ENCODE results near the gene NEURL4. TPM values are rescaled to one million over a fixed set of nuclear protein-coding genes. Genes with fewer than 3 reads are reported as not detected.
"Not testable (repeated sequence)": the region's sequence is repeated elsewhere in the genome, so short reads cannot be mapped to it uniquely, and the experiment has no call there.

Gene NEURL4
- total and polyA plus RNA-seq, 7 donors = 20.7 to 53.8 (median 26.8) TPM

GRCh38 chr17:7367918-7368598 is 38.9 kb upstream of the NEURL4 start:
- no peak overlapping the region for H3K27ac ChIP-seq
- H3K27me3 ChIP-seq (ENCODE audit: insufficient read depth in 3 of 3, low read length in 2 of 3) = peaks cover 0 to 3% (median 0%) of the 10 kb centered on the region in 3 donors
- 69 to 76% (median 75%) methylated on average over 13 of the region's 13 CpGs for WGBS, 3 donors
- H3K36me3 ChIP-seq (ENCODE audit: insufficient read depth in 1 of 2, low read depth in 1 of 2) = no peaks in the 10 kb centered on the region
- H3K4me1 ChIP-seq = no peaks in the 10 kb centered on the region
- DNase-seq = no peak
- no peak for TF ChIP-seq CTCF (IDR thresholded peaks at IDR 0.05)
- intact Hi-C loops (cut with DNase I) = loop anchor here in 1 of 2 donors (5.0 kb wide), 1 partner anchor 64 kb away; no protein-coding TSS in a partner anchor
- H3K4me3 ChIP-seq = no peak overlapping the region
- no peaks in the 10 kb centered on the region for H3K9me3 ChIP-seq
- ATAC-seq = no peak

GRCh38 chr17:7367083-7367482 is 37.9 kb upstream of the NEURL4 start:
- no peaks in the 10 kb centered on the region for H3K9me3 ChIP-seq
- H3K27me3 ChIP-seq (ENCODE audit: insufficient read depth in 3 of 3, low read length in 2 of 3) = peaks cover 0 to 3% (median 0%) of the 10 kb centered on the region in 3 donors
- DNase-seq (no peak), ATAC-seq (no peak)
- no peak overlapping the region for H3K27ac ChIP-seq
- H3K4me1 ChIP-seq = no peaks in the 10 kb centered on the region
- intact Hi-C loops (cut with DNase I) = loop anchor here in 1 of 2 donors (5.0 kb wide), 1 partner anchor 65 kb away; no protein-coding TSS in a partner anchor
- no peak overlapping the region for H3K4me3 ChIP-seq
- H3K36me3 ChIP-seq (ENCODE audit: insufficient read depth in 1 of 2, low read depth in 1 of 2) = no peaks in the 10 kb centered on the region
- TF ChIP-seq CTCF (IDR thresholded peaks at IDR 0.05) = no peak
- WGBS, 3 donors = 75 to 85% (median 81%) methylated on average over 8 of the region's 8 CpGs

GRCh38 chr17:7365963-7366362 is 36.8 kb upstream of the NEURL4 start:
- H3K9me3 ChIP-seq; DNase-seq; H3K27me3 ChIP-seq (ENCODE audit: insufficient read depth in 3 of 3, low read length in 2 of 3); H3K36me3 ChIP-seq (ENCODE audit: insufficient read depth in 1 of 2, low read depth in 1 of 2); H3K4me3 ChIP-seq; H3K27ac ChIP-seq; ATAC-seq; H3K4me1 ChIP-seq: not testable (repeated sequence)
- WGBS, 3 donors = 91 to 92% (median 92%) methylated on average over 6 of the region's 7 CpGs
- intact Hi-C loops (cut with DNase I) = loop anchor here in 1 of 2 donors (5.0 kb wide), 1 partner anchor 66 kb away; no protein-coding TSS in a partner anchor

GRCh38 chr17:7363311-7363710 is 34.2 kb upstream of the NEURL4 start:
- 91 to 96% (median 94%) methylated on average over 6 of the region's 6 CpGs for WGBS, 3 donors
- Histone ChIP-seq H3K27me3 (ENCODE audit: insufficient read depth in 3 of 3, low read length in 2 of 3) (no peaks in the 10 kb centered on the region), H3K4me1 (no peaks in the 10 kb centered on the region), H3K27ac (no peak overlapping the region), H3K36me3 (ENCODE audit: insufficient read depth in 1 of 2, low read depth in 1 of 2) (no peaks in the 10 kb centered on the region), H3K4me3 (no peak overlapping the region), H3K9me3 (no peaks in the 10 kb centered on the region)
- intact Hi-C loops (cut with DNase I) = no loop called here
- DNase-seq = no peak
- ATAC-seq = no peak
- no peak for TF ChIP-seq CTCF (IDR thresholded peaks at IDR 0.05)

GRCh38 chr17:7361906-7362305 is 32.8 kb upstream of the NEURL4 start:
- no peaks in the 10 kb centered on the region for H3K27me3 ChIP-seq (ENCODE audit: insufficient read depth in 3 of 3, low read length in 2 of 3)
- H3K9me3 ChIP-seq = no peaks in the 10 kb centered on the region
- no peaks in the 10 kb centered on the region for H3K36me3 ChIP-seq (ENCODE audit: insufficient read depth in 1 of 2, low read depth in 1 of 2)
- DNase-seq (no peak), ATAC-seq (no peak)
- H3K27ac ChIP-seq = no peak overlapping the region
- WGBS, 3 donors = 64 to 78% (median 73%) methylated on average over 3 of the region's 3 CpGs
- no peaks in the 10 kb centered on the region for H3K4me1 ChIP-seq
- H3K4me3 ChIP-seq = no peak overlapping the region
- no peak for TF ChIP-seq CTCF (IDR thresholded peaks at IDR 0.05)
- intact Hi-C loops (cut with DNase I) = no loop called here

Measured in psoas muscle (tissue), 8 donors.